ENCODE data around the gene MYO9A.

DNA sequence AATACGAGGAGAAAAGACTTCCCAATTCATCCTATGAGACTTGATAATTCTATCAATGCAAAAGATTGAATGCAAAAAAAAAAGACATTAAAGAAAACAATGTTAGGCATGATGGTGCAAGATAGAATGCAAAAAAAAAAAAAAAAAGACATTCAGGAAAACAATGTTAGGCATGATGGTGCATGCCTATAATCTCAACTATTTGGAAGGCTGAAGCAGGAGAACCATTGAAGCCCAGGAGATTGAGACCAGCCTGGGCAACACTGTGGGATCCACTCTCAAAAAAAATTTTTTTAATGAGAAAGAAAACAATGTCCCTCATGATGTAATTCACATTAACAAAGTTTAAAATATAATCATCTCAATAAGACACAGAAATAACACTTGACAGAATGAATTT lies 75.9 kb downstream of the MYO9A start:
- TF ChIP-seq, protein P1, sequence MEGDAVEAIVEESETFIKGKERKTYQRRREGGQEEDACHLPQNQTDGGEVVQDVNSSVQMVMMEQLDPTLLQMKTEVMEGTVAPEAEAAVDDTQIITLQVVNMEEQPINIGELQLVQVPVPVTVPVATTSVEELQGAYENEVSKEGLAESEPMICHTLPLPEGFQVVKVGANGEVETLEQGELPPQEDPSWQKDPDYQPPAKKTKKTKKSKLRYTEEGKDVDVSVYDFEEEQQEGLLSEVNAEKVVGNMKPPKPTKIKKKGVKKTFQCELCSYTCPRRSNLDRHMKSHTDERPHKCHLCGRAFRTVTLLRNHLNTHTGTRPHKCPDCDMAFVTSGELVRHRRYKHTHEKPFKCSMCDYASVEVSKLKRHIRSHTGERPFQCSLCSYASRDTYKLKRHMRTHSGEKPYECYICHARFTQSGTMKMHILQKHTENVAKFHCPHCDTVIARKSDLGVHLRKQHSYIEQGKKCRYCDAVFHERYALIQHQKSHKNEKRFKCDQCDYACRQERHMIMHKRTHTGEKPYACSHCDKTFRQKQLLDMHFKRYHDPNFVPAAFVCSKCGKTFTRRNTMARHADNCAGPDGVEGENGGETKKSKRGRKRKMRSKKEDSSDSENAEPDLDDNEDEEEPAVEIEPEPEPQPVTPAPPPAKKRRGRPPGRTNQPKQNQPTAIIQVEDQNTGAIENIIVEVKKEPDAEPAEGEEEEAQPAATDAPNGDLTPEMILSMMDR (conservative IDR thresholded peaks at IDR 0.05; ENCODE audit: low read depth, low read length) = no peak
- TF ChIP-seq EZH2 (IDR thresholded peaks at IDR 0.05; ENCODE audit: borderline replicate concordance, low read depth, low read length, poor library complexity, severe bottlenecking) = no peak
